HG03442 (cell line): Measurements from ENCODE around the gene OXTR.
A peak's percentile ranks its signal among the peaks of the same experiment; 100 is the strongest.
"Not testable (repeated sequence)": the region's sequence is repeated elsewhere in the genome, so short reads cannot be mapped to it uniquely, and the experiment has no call there.

Experiments used
- ATAC-seq: cut with Tn5 transposase; IDR thresholded peaks from one replicate; pipeline ENCODE4 v1.9.1; 2021; ENCODE audit warnings: mild to moderate bottlenecking, moderate library complexity; ENCODE audit not compliant: unreplicated experiment

Gene OXTR

GRCh38 chr3:8743021-8743601, 26.3 kb downstream of the OXTR start:
- ATAC-seq: no peak

- no peak for ATAC-seq
Observed at GRCh38 chr3:8741581-8742261, 27.7 kb downstream of the OXTR start.

- ATAC-seq: peak; percentile 77
Observed at GRCh38 chr3:8739757-8740504, 29.5 kb downstream of the OXTR start.

GRCh38 chr3:8738639-8739038, 30.8 kb downstream of the OXTR start:
- no peak for ATAC-seq

GRCh38 chr3:8737823-8738222, 31.6 kb downstream of the OXTR start:
- no peak for ATAC-seq

- no peak for ATAC-seq
Observed at GRCh38 chr3:8737301-8737700, 32.1 kb downstream of the OXTR start.

GRCh38 chr3:8736436-8736835, 33.0 kb downstream of the OXTR start:
- ATAC-seq: no peak

GRCh38 chr3:8734908-8735307, 34.5 kb downstream of the OXTR start:
- ATAC-seq: no peak

- ATAC-seq: no peak
Observed at GRCh38 chr3:8734137-8734878, 35.1 kb downstream of the OXTR start.

- no peak for ATAC-seq
Observed at GRCh38 chr3:8733332-8734094, 35.9 kb downstream of the OXTR start, which contains the start of gene CAV3. Gene CAV3 (plus strand): TSS chr3:8733802. CDS start chr3:8733877, 75 bp downstream.

GRCh38 chr3:8732413-8732812, 37.0 kb downstream of the OXTR start:
- ATAC-seq: no peak

- no peak for ATAC-seq
Observed at GRCh38 chr3:8730656-8731055, 38.8 kb downstream of the OXTR start.

GRCh38 chr3:8729479-8729878, 39.9 kb downstream of the OXTR start:
- ATAC-seq: no peak

- no peak for ATAC-seq
Observed at GRCh38 chr3:8727605-8728512, 41.6 kb downstream of the OXTR start.

GRCh38 chr3:8724108-8724752, 45.2 kb downstream of the OXTR start:
- ATAC-seq: no peak

GRCh38 chr3:8723612-8724011, 45.8 kb downstream of the OXTR start:
- ATAC-seq: no peak

- no peak for ATAC-seq
Observed at GRCh38 chr3:8722808-8723207, 46.6 kb downstream of the OXTR start.

- not testable (repeated sequence) for ATAC-seq
Observed at GRCh38 chr3:8715757-8716156, 53.7 kb downstream of the OXTR start.
